ENCODE data around the gene UGT2B17. TPM values are rescaled to one million over a fixed set of nuclear protein-coding genes. Genes with fewer than 3 reads are reported as not detected.

Gene UGT2B17
- total RNA-seq, 2 experiments from 2014 or later: not detected

GRCh38 chr4:68499021-68499420, 77.1 kb downstream of the UGT2B17 start:
- no peaks in the 10 kb centered on the region for H3K4me1 ChIP-seq (ENCODE audit: insufficient read depth, low read length, poor library complexity, severe bottlenecking)
- no peak for DNase-seq (ENCODE audit: low spot score)
- POLR2A ChIA-PET: no interaction called here
- BruUV-seq (replicated peaks): no TSS peak
- CTCF ChIA-PET (ENCODE audit: unreplicated experiment): no interaction called here
- no peaks in the 10 kb centered on the region for H4K20me1 ChIP-seq (ENCODE audit: insufficient read depth, low read length)
- intact Hi-C loops (cut with micrococcal nuclease; ENCODE audit: unreplicated experiment): loop anchor here (5.0 kb wide), 1 partner anchor 227 kb away; no protein-coding TSS in a partner anchor
- no peaks in the 10 kb centered on the region for H3K36me3 ChIP-seq (ENCODE audit: insufficient read depth, low read length)
- TF ChIP-seq EZH2phosphoT487 (IDR thresholded peaks at IDR 0.05; ENCODE audit: borderline replicate concordance, low read depth, low read length) (no peak), CTCF (conservative IDR thresholded peaks at IDR 0.05; ENCODE audit: low read length) (no peak)
- H3K27ac ChIP-seq (ENCODE audit: low read depth, low read length, poor library complexity, severe bottlenecking): no peak overlapping the region
- H3K9me2 ChIP-seq (ENCODE audit: insufficient read depth, low read length): no peaks in the 10 kb centered on the region
- H3K4me2 ChIP-seq (ENCODE audit: low read length): no peak overlapping the region
- no peaks in the 10 kb centered on the region for H3K9me3 ChIP-seq (ENCODE audit: low read length)
- no peak overlapping the region for H3K4me3 ChIP-seq (ENCODE audit: low read depth, low read length, poor library complexity, severe bottlenecking)
- H3K79me2 ChIP-seq (ENCODE audit: insufficient read depth, low read depth, low read length): no peaks in the 10 kb centered on the region
- no peak overlapping the region for H2AFZ ChIP-seq (ENCODE audit: low read length)

- intact Hi-C loops (cut with micrococcal nuclease; ENCODE audit: unreplicated experiment): loop anchor here (1.0 to 5.0 kb wide), 2 partner anchors 226 to 672 kb away; no protein-coding TSS in a partner anchor
- Histone ChIP-seq H3K4me3 (ENCODE audit: low read depth, low read length, poor library complexity, severe bottlenecking) (no peak overlapping the region), H3K79me2 (ENCODE audit: insufficient read depth, low read depth, low read length) (no peaks in the 10 kb centered on the region), H3K9me2 (ENCODE audit: insufficient read depth, low read length) (no peaks in the 10 kb centered on the region), H2AFZ (ENCODE audit: low read length) (no peak overlapping the region), H3K4me1 (ENCODE audit: insufficient read depth, low read length, poor library complexity, severe bottlenecking) (no peaks in the 10 kb centered on the region), H4K20me1 (ENCODE audit: insufficient read depth, low read length) (no peaks in the 10 kb centered on the region), H3K27ac (ENCODE audit: low read depth, low read length, poor library complexity, severe bottlenecking) (no peak overlapping the region), H3K9me3 (ENCODE audit: low read length) (no peaks in the 10 kb centered on the region), H3K36me3 (ENCODE audit: insufficient read depth, low read length) (no peaks in the 10 kb centered on the region), H3K4me2 (ENCODE audit: low read length) (no peak overlapping the region)
- ChIA-PET POLR2A (interaction anchor here (0.7 kb wide), 1 partner anchor 18 kb away, joined by 3 read pairs; no protein-coding TSS in a partner anchor), CTCF (ENCODE audit: unreplicated experiment) (no interaction called here)
- DNase-seq (ENCODE audit: low spot score): peak; percentile 66
- BruUV-seq (replicated peaks): no TSS peak
- peak; percentile 96 for TF ChIP-seq CTCF (conservative IDR thresholded peaks at IDR 0.05; ENCODE audit: low read length)
- TF ChIP-seq EZH2phosphoT487 (IDR thresholded peaks at IDR 0.05; ENCODE audit: borderline replicate concordance, low read depth, low read length): no peak
These were observed 77.6 kb downstream of the UGT2B17 start for GRCh38 chr4:68498413-68499007.

GRCh38 chr4:68494688-68495087, 81.4 kb downstream of the UGT2B17 start:
- DNase-seq (ENCODE audit: low spot score): no peak
- Histone ChIP-seq H3K9me3 (ENCODE audit: low read length) (no peaks in the 10 kb centered on the region), H3K9me2 (ENCODE audit: insufficient read depth, low read length) (no peaks in the 10 kb centered on the region), H3K27ac (ENCODE audit: low read depth, low read length, poor library complexity, severe bottlenecking) (no peak overlapping the region), H3K4me3 (ENCODE audit: low read depth, low read length, poor library complexity, severe bottlenecking) (no peak overlapping the region), H3K79me2 (ENCODE audit: insufficient read depth, low read depth, low read length) (no peaks in the 10 kb centered on the region), H2AFZ (ENCODE audit: low read length) (no peak overlapping the region), H4K20me1 (ENCODE audit: insufficient read depth, low read length) (no peaks in the 10 kb centered on the region), H3K4me2 (ENCODE audit: low read length) (no peak overlapping the region), H3K36me3 (ENCODE audit: insufficient read depth, low read length) (no peaks in the 10 kb centered on the region), H3K4me1 (ENCODE audit: insufficient read depth, low read length, poor library complexity, severe bottlenecking) (no peaks in the 10 kb centered on the region)
- CTCF ChIA-PET (ENCODE audit: unreplicated experiment): no interaction called here
- intact Hi-C loops (cut with micrococcal nuclease; ENCODE audit: unreplicated experiment): loop anchor here (5.0 kb wide), 1 partner anchor 222 kb away; no protein-coding TSS in a partner anchor
- BruUV-seq (replicated peaks): no TSS peak
- POLR2A ChIA-PET: interaction anchor here (0.8 kb wide), 1 partner anchor 8 kb away, joined by 3 read pairs; no protein-coding TSS in a partner anchor
- TF ChIP-seq EZH2phosphoT487 (IDR thresholded peaks at IDR 0.05; ENCODE audit: borderline replicate concordance, low read depth, low read length) (no peak), CTCF (conservative IDR thresholded peaks at IDR 0.05; ENCODE audit: low read length) (no peak)
